ENCODE results near the gene PTH2. TPM values are rescaled to one million over a fixed set of nuclear protein-coding genes. Genes with fewer than 3 reads are reported as not detected.
A peak's percentile ranks its signal among the peaks of the same experiment; 100 is the strongest.

PTH2 gene
- not detected for total RNA-seq
- not detected for polyA plus RNA-seq
- long read RNA-seq, donor 1: 0 reads
- long read RNA-seq, donor 2: 0 reads
- long read RNA-seq, donor 3: 0 reads
- long read RNA-seq, donor 4: 0 reads
- long read RNA-seq, donor 5: 0 reads
- long read RNA-seq, donor 6: 0 reads
- long read RNA-seq, donor 7: 0 reads
- long read RNA-seq, donor 8: 0 reads
- long read RNA-seq, donor 9: 0 reads
- long read RNA-seq, donor 10: 0 reads

GRCh38 chr19:49423071-49423984 lies at the start of gene PTH2:
PTH2 (minus strand) TSS chr19:49423441; CDS start chr19:49423339, 102 bp downstream.
- 10% methylated on average over 42 of the region's 42 CpGs for WGBS
- H3K27me3 ChIP-seq (ENCODE audit: control insufficient read depth in 2 of 2, insufficient read depth in 1 of 2, low read length in 1 of 2): peaks cover 75 to 100% of the 10 kb centered on the region in 2 donors

GRCh38 chr19:49472936-49473335 lies 49.7 kb upstream of the PTH2 start:
- Histone ChIP-seq H3K4me3 (ENCODE audit: low read length in 2 of 2) (no peak overlapping the region), H3K27ac (ENCODE audit: low read depth in 1 of 2, low read length in 1 of 2) (peak overlapping the region; percentile 10 to 95), H3K27me3 (ENCODE audit: control insufficient read depth in 2 of 2, insufficient read depth in 1 of 2, low read length in 1 of 2) (no peaks in the 10 kb centered on the region), H3K9me3 (ENCODE audit: control insufficient read depth in 2 of 2, insufficient read depth in 1 of 2, low read length in 1 of 2) (peaks cover 0 to 10% of the 10 kb centered on the region in 2 donors), H3K4me1 (ENCODE audit: control insufficient read depth in 2 of 2, insufficient read depth in 2 of 2, low read length in 2 of 2) (peaks cover 27 to 76% of the 10 kb centered on the region in 2 donors), H3K36me3 (ENCODE audit: control insufficient read depth in 2 of 2, insufficient read depth in 2 of 2, low read length in 1 of 2) (peaks cover 4 to 9% of the 10 kb centered on the region in 2 donors)
- 79% methylated on average over 9 of the region's 9 CpGs for WGBS
- DNase-seq (ENCODE audit: low read depth in 6 of 9, low spot score in 9 of 9): no peak

More at GRCh38 chr19:49423071-49423984, at the start of gene PTH2:
- Histone ChIP-seq H3K27ac (ENCODE audit: low read depth in 1 of 2, low read length in 1 of 2) (no peak within 1 kb of the TSS), H3K4me1 (ENCODE audit: control insufficient read depth in 2 of 2, insufficient read depth in 2 of 2, low read length in 2 of 2) (peaks cover 4 to 30% of the 10 kb centered on the region in 2 donors), H3K9me3 (ENCODE audit: control insufficient read depth in 2 of 2, insufficient read depth in 1 of 2, low read length in 1 of 2) (peaks cover 0 to 18% of the 10 kb centered on the region in 2 donors), H3K4me3 (ENCODE audit: low read length in 2 of 2) (peak within 1 kb of the TSS in 1 of 2 donors; percentile 12), H3K36me3 (ENCODE audit: control insufficient read depth in 2 of 2, insufficient read depth in 2 of 2, low read length in 1 of 2) (no peaks in the 10 kb centered on the region)
- no peak for DNase-seq (ENCODE audit: low read depth in 6 of 9, low spot score in 9 of 9)

GRCh38 chr19:49470615-49470978 lies 47.4 kb upstream of the PTH2 start:
- Histone ChIP-seq H3K27me3 (ENCODE audit: control insufficient read depth in 2 of 2, insufficient read depth in 1 of 2, low read length in 1 of 2) (no peaks in the 10 kb centered on the region), H3K36me3 (ENCODE audit: control insufficient read depth in 2 of 2, insufficient read depth in 2 of 2, low read length in 1 of 2) (peaks cover 10 to 22% of the 10 kb centered on the region in 2 donors), H3K4me1 (ENCODE audit: control insufficient read depth in 2 of 2, insufficient read depth in 2 of 2, low read length in 2 of 2) (peaks cover 27 to 64% of the 10 kb centered on the region in 2 donors), H3K27ac (ENCODE audit: low read depth in 1 of 2, low read length in 1 of 2) (peak overlapping the region; percentile 31 to 91), H3K9me3 (ENCODE audit: control insufficient read depth in 2 of 2, insufficient read depth in 1 of 2, low read length in 1 of 2) (peaks cover 0 to 10% of the 10 kb centered on the region in 2 donors), H3K4me3 (ENCODE audit: low read length in 2 of 2) (no peak overlapping the region)
- 59% methylated on average over 8 of the region's 8 CpGs for WGBS
- no peak for DNase-seq (ENCODE audit: low read depth in 6 of 9, low spot score in 9 of 9)

GRCh38 chr19:49469828-49470614 lies 46.8 kb upstream of the PTH2 start:
- Histone ChIP-seq H3K36me3 (ENCODE audit: control insufficient read depth in 2 of 2, insufficient read depth in 2 of 2, low read length in 1 of 2) (peaks cover 15 to 26% of the 10 kb centered on the region in 2 donors), H3K4me3 (ENCODE audit: low read length in 2 of 2) (peak overlapping the region; percentile 10 to 16), H3K27me3 (ENCODE audit: control insufficient read depth in 2 of 2, insufficient read depth in 1 of 2, low read length in 1 of 2) (no peaks in the 10 kb centered on the region), H3K27ac (ENCODE audit: low read depth in 1 of 2, low read length in 1 of 2) (peak overlapping the region; percentile 19 to 91), H3K9me3 (ENCODE audit: control insufficient read depth in 2 of 2, insufficient read depth in 1 of 2, low read length in 1 of 2) (peaks cover 0 to 10% of the 10 kb centered on the region in 2 donors), H3K4me1 (ENCODE audit: control insufficient read depth in 2 of 2, insufficient read depth in 2 of 2, low read length in 2 of 2) (peaks cover 24 to 58% of the 10 kb centered on the region in 2 donors)
- DNase-seq (ENCODE audit: low read depth in 6 of 9, low spot score in 9 of 9): peak in 7 of 9 donors; percentile 39 to 87 (median 60)
- WGBS: 28% methylated on average over 25 of the region's 25 CpGs

- Histone ChIP-seq H3K4me3 (ENCODE audit: low read length in 2 of 2) (no peak overlapping the region), H3K36me3 (ENCODE audit: control insufficient read depth in 2 of 2, insufficient read depth in 2 of 2, low read length in 1 of 2) (peaks cover 23 to 37% of the 10 kb centered on the region in 2 donors)
- WGBS: 62% methylated on average over 15 of the region's 15 CpGs
These were observed 45.7 kb upstream of the PTH2 start for GRCh38 chr19:49468746-49469447.

GRCh38 chr19:49468199-49468598 lies 45.0 kb upstream of the PTH2 start:
- Histone ChIP-seq H3K9me3 (ENCODE audit: control insufficient read depth in 2 of 2, insufficient read depth in 1 of 2, low read length in 1 of 2) (peaks cover 0 to 3% of the 10 kb centered on the region in 2 donors), H3K4me1 (ENCODE audit: control insufficient read depth in 2 of 2, insufficient read depth in 2 of 2, low read length in 2 of 2) (peaks cover 20 to 44% of the 10 kb centered on the region in 2 donors), H3K4me3 (ENCODE audit: low read length in 2 of 2) (no peak overlapping the region), H3K27me3 (ENCODE audit: control insufficient read depth in 2 of 2, insufficient read depth in 1 of 2, low read length in 1 of 2) (no peaks in the 10 kb centered on the region), H3K36me3 (ENCODE audit: control insufficient read depth in 2 of 2, insufficient read depth in 2 of 2, low read length in 1 of 2) (peaks cover 26 to 41% of the 10 kb centered on the region in 2 donors), H3K27ac (ENCODE audit: low read depth in 1 of 2, low read length in 1 of 2) (peak overlapping the region; percentile 76 to 77)
- no peak for DNase-seq (ENCODE audit: low read depth in 6 of 9, low spot score in 9 of 9)
- 93% methylated on average over 19 of the region's 19 CpGs for WGBS

More at GRCh38 chr19:49468746-49469447, 45.7 kb upstream of the PTH2 start:
- Histone ChIP-seq H3K9me3 (ENCODE audit: control insufficient read depth in 2 of 2, insufficient read depth in 1 of 2, low read length in 1 of 2) (peaks cover 0 to 6% of the 10 kb centered on the region in 2 donors), H3K4me1 (ENCODE audit: control insufficient read depth in 2 of 2, insufficient read depth in 2 of 2, low read length in 2 of 2) (peaks cover 24 to 51% of the 10 kb centered on the region in 2 donors), H3K27ac (ENCODE audit: low read depth in 1 of 2, low read length in 1 of 2) (peak overlapping the region; percentile 76 to 77), H3K27me3 (ENCODE audit: control insufficient read depth in 2 of 2, insufficient read depth in 1 of 2, low read length in 1 of 2) (no peaks in the 10 kb centered on the region)
- DNase-seq (ENCODE audit: low read depth in 6 of 9, low spot score in 9 of 9): peak in 5 of 9 donors; percentile 41 to 83 (median 56)

GRCh38 chr19:49465371-49465770 lies 42.1 kb upstream of the PTH2 start:
- peaks cover 31 to 56% of the 10 kb centered on the region in 2 donors for H3K36me3 ChIP-seq (ENCODE audit: control insufficient read depth in 2 of 2, insufficient read depth in 2 of 2, low read length in 1 of 2)

More at GRCh38 chr19:49465371-49465770, 42.1 kb upstream of the PTH2 start:
- Histone ChIP-seq H3K27ac (ENCODE audit: low read depth in 1 of 2, low read length in 1 of 2) (no peak overlapping the region), H3K27me3 (ENCODE audit: control insufficient read depth in 2 of 2, insufficient read depth in 1 of 2, low read length in 1 of 2) (no peaks in the 10 kb centered on the region), H3K9me3 (ENCODE audit: control insufficient read depth in 2 of 2, insufficient read depth in 1 of 2, low read length in 1 of 2) (no peaks in the 10 kb centered on the region), H3K4me1 (ENCODE audit: control insufficient read depth in 2 of 2, insufficient read depth in 2 of 2, low read length in 2 of 2) (peaks cover 8 to 23% of the 10 kb centered on the region in 2 donors), H3K4me3 (ENCODE audit: low read length in 2 of 2) (no peak overlapping the region)
- no peak for DNase-seq (ENCODE audit: low read depth in 6 of 9, low spot score in 9 of 9)
- over 99% methylated on average over 3 of the region's 3 CpGs for WGBS

All from thymus (tissue), 14 donors.